Measurements from ENCODE around the gene USB1. TPM values are rescaled to one million over a fixed set of nuclear protein-coding genes. Genes with fewer than 3 reads are reported as not detected.

Gene USB1
- total and polyA plus RNA-seq, 4 donors: 8.9 to 40.7 (median 28.3) TPM

- WGBS: 21% methylated on average over 15 of the region's 15 CpGs
- H3K4me3 ChIP-seq (ENCODE audit: low read depth in 1 of 3, low read length in 3 of 3): no peak overlapping the region
- DNase-seq (ENCODE audit: low spot score): peak; percentile 65
- TF ChIP-seq SP1 (IDR thresholded peaks at IDR 0.05) (peak; percentile 34), RXRA (IDR thresholded peaks at IDR 0.05) (peak; percentile 46 to 71), CTCF (IDR thresholded peaks at IDR 0.05; ENCODE audit: low read depth, low read length, missing input control) (no peak), HNF4A (conservative IDR thresholded peaks at IDR 0.05) (peak; percentile 48 to 61), HNF4G (IDR thresholded peaks at IDR 0.05) (peak; percentile 33), NR2F2 (IDR thresholded peaks at IDR 0.05) (no peak), RAD21 (IDR thresholded peaks at IDR 0.05) (peak in 1 of 2 donors; percentile 62)
- H3K9ac ChIP-seq (ENCODE audit: low read depth in 1 of 2, low read length in 2 of 2): no peak overlapping the region
- peaks cover 0 to 4% (median 3%) of the 10 kb centered on the region in 4 donors for H3K36me3 ChIP-seq (ENCODE audit: control insufficient read depth in 4 of 4, insufficient read depth in 3 of 4, low read depth in 1 of 4, low read length in 3 of 4)
- H3K9me3 ChIP-seq (ENCODE audit: control insufficient read depth in 4 of 4, low read length in 3 of 4): no peaks in the 10 kb centered on the region
- peaks cover 35 to 72% (median 62%) of the 10 kb centered on the region in 4 donors for H3K4me1 ChIP-seq (ENCODE audit: control insufficient read depth in 4 of 4, insufficient read depth in 4 of 4, low read length in 3 of 4)
- H3K27ac ChIP-seq (ENCODE audit: low read depth in 1 of 2, low read length in 2 of 2): peak overlapping the region; percentile 52 to 55
- H3K27me3 ChIP-seq (ENCODE audit: control insufficient read depth in 4 of 4, insufficient read depth in 4 of 4, low read length in 3 of 4): no peaks in the 10 kb centered on the region
Observed at GRCh38 chr16:58032710-58033293, 31.6 kb downstream of the USB1 start.

GRCh38 chr16:58034128-58034685, 33.0 kb downstream of the USB1 start:
- Histone ChIP-seq H3K4me1 (ENCODE audit: control insufficient read depth in 4 of 4, insufficient read depth in 4 of 4, low read length in 3 of 4) (peaks cover 30 to 60% (median 50%) of the 10 kb centered on the region in 4 donors), H3K27ac (ENCODE audit: low read depth in 1 of 2, low read length in 2 of 2) (no peak overlapping the region), H3K27me3 (ENCODE audit: control insufficient read depth in 4 of 4, insufficient read depth in 4 of 4, low read length in 3 of 4) (no peaks in the 10 kb centered on the region), H3K36me3 (ENCODE audit: control insufficient read depth in 4 of 4, insufficient read depth in 3 of 4, low read depth in 1 of 4, low read length in 3 of 4) (peaks cover 0 to 14% (median 11%) of the 10 kb centered on the region in 4 donors), H3K4me3 (ENCODE audit: low read depth in 1 of 3, low read length in 3 of 3) (no peak overlapping the region), H3K9ac (ENCODE audit: low read depth in 1 of 2, low read length in 2 of 2) (no peak overlapping the region), H3K9me3 (ENCODE audit: control insufficient read depth in 4 of 4, low read length in 3 of 4) (no peaks in the 10 kb centered on the region)
- WGBS: 91% methylated on average over 14 of the region's 14 CpGs
- no peak for TF ChIP-seq JUND (IDR thresholded peaks at IDR 0.05)
- no peak for TF ChIP-seq HNF4A (conservative IDR thresholded peaks at IDR 0.05)
- TF ChIP-seq MAX (IDR thresholded peaks at IDR 0.05): no peak
- no peak for TF ChIP-seq ZBTB33 (IDR thresholded peaks at IDR 0.05)
- TF ChIP-seq TAF1 (conservative IDR thresholded peaks at IDR 0.05): no peak
- TF ChIP-seq RXRA (IDR thresholded peaks at IDR 0.05): no peak
- TF ChIP-seq HNF4G (IDR thresholded peaks at IDR 0.05): no peak
- no peak for TF ChIP-seq REST (IDR thresholded peaks at IDR 0.05)
- no peak for TF ChIP-seq SP1 (IDR thresholded peaks at IDR 0.05)
- no peak for TF ChIP-seq NR2F2 (IDR thresholded peaks at IDR 0.05)
- no peak for TF ChIP-seq RAD21 (IDR thresholded peaks at IDR 0.05)
- no peak for TF ChIP-seq FOXA1 (IDR thresholded peaks at IDR 0.05)
- no peak for TF ChIP-seq ATF3 (IDR thresholded peaks at IDR 0.05)
- TF ChIP-seq FOXA2 (IDR thresholded peaks at IDR 0.05): no peak
- TF ChIP-seq CTCF (IDR thresholded peaks at IDR 0.05; ENCODE audit: low read depth, low read length, missing input control): no peak
- no peak for TF ChIP-seq GABPA (IDR thresholded peaks at IDR 0.05 in 1 of 2, conservative IDR thresholded peaks at IDR 0.05 in 1 of 2)
- DNase-seq (ENCODE audit: low spot score): no peak

All from liver (tissue), 9 donors.